ENCODE measurements around the gene CADPS2.
"Not testable (repeated sequence)": the region's sequence is repeated elsewhere in the genome, so short reads cannot be mapped to it uniquely, and the experiment has no call there.

Gene CADPS2

GRCh38 chr7:122702872-122703510 is 183.3 kb downstream of the CADPS2 start, which contains the start of gene RNF148:
Gene RNF148, minus strand, starts transcription at chr7:122702922. Its CDS starts 172 bp downstream, at chr7:122702750.
- no peak for DNase-seq

GRCh38 chr7:122699017-122699416 is 187.2 kb downstream of the CADPS2 start, which contains the start of gene RNF133:
Gene RNF133, minus strand, starts transcription at chr7:122699117. Its CDS starts 199 bp downstream, at chr7:122698918.
- no peak for DNase-seq

GRCh38 chr7:122695816-122696215 is 190.4 kb downstream of the CADPS2 start:
- DNase-seq = no peak

- no peak for DNase-seq
Observed at GRCh38 chr7:122694697-122695096, 191.6 kb downstream of the CADPS2 start.

- DNase-seq = no peak
Observed at GRCh38 chr7:122692769-122693309, 193.4 kb downstream of the CADPS2 start.

GRCh38 chr7:122691569-122692235 is 194.6 kb downstream of the CADPS2 start:
- DNase-seq = no peak

GRCh38 chr7:122689346-122690109 is 196.7 kb downstream of the CADPS2 start:
- no peak for DNase-seq

- DNase-seq = no peak
Observed at GRCh38 chr7:122688400-122688998, 197.8 kb downstream of the CADPS2 start.

- no peak for DNase-seq
Observed at GRCh38 chr7:122686360-122686878, 199.8 kb downstream of the CADPS2 start.

- no peak for DNase-seq
Observed at GRCh38 chr7:122684504-122684903, 201.8 kb downstream of the CADPS2 start.

GRCh38 chr7:122682815-122683550 is 203.3 kb downstream of the CADPS2 start:
- DNase-seq = no peak

- DNase-seq = not testable (repeated sequence)
Observed at GRCh38 chr7:122681186-122681585, 205.1 kb downstream of the CADPS2 start.

GRCh38 chr7:122679813-122680212 is 206.4 kb downstream of the CADPS2 start:
- DNase-seq = no peak

GRCh38 chr7:122679269-122679709 is 207.0 kb downstream of the CADPS2 start:
- DNase-seq = not testable (repeated sequence)

GRCh38 chr7:122677149-122677548 is 209.1 kb downstream of the CADPS2 start:
- DNase-seq = no peak

GRCh38 chr7:122676466-122676865 is 209.8 kb downstream of the CADPS2 start:
- no peak for DNase-seq

GRCh38 chr7:122675621-122676020 is 210.6 kb downstream of the CADPS2 start:
- no peak for DNase-seq

- DNase-seq = no peak
Observed at GRCh38 chr7:122675011-122675410, 211.2 kb downstream of the CADPS2 start.

GRCh38 chr7:122674502-122674901 is 211.8 kb downstream of the CADPS2 start:
- DNase-seq = no peak

GRCh38 chr7:122673951-122674350 is 212.3 kb downstream of the CADPS2 start:
- DNase-seq = no peak

- no peak for DNase-seq
Observed at GRCh38 chr7:122672536-122672935, 213.7 kb downstream of the CADPS2 start.

GRCh38 chr7:122663733-122664132 is 222.5 kb downstream of the CADPS2 start:
- no peak for DNase-seq

Measured in NCI-H1694 treated with DMSO at 0.1 percent for 48 hours (cell line).